ENCODE data around the gene NBAS.

- no peak for TF ChIP-seq POLR2AphosphoS5 (IDR thresholded peaks at IDR 0.05; ENCODE audit: low read depth, low read length)
- no peak for TF ChIP-seq CTCF (IDR thresholded peaks at IDR 0.05)
- no peak for TF ChIP-seq REST (IDR thresholded peaks at IDR 0.05; ENCODE audit: insufficient read depth in 1 of 2, low read depth in 2 of 2, low read length in 1 of 2)
- TF ChIP-seq TCF7L2 (IDR thresholded peaks at IDR 0.05; ENCODE audit: low read depth, low read length), result no peak
- no peak for TF ChIP-seq SIN3A (IDR thresholded peaks at IDR 0.05; ENCODE audit: borderline replicate concordance, insufficient read depth, low read depth, low read length)
Measured at GRCh38 chr2:15610430-15610952, 49.4 kb upstream of the NBAS start.

All from Panc1 (cell line).